GM21619 (cell line): ENCODE results near the gene XYLT2.
"Not testable (repeated sequence)": the region's sequence is repeated elsewhere in the genome, so short reads cannot be mapped to it uniquely, and the experiment has no call there.

Experiments used
- ATAC-seq: cut with Tn5 transposase; IDR thresholded peaks from one replicate; pipeline ENCODE4 v1.9.1; 2021; ENCODE audit not compliant: unreplicated experiment

The XYLT2 gene

DNA sequence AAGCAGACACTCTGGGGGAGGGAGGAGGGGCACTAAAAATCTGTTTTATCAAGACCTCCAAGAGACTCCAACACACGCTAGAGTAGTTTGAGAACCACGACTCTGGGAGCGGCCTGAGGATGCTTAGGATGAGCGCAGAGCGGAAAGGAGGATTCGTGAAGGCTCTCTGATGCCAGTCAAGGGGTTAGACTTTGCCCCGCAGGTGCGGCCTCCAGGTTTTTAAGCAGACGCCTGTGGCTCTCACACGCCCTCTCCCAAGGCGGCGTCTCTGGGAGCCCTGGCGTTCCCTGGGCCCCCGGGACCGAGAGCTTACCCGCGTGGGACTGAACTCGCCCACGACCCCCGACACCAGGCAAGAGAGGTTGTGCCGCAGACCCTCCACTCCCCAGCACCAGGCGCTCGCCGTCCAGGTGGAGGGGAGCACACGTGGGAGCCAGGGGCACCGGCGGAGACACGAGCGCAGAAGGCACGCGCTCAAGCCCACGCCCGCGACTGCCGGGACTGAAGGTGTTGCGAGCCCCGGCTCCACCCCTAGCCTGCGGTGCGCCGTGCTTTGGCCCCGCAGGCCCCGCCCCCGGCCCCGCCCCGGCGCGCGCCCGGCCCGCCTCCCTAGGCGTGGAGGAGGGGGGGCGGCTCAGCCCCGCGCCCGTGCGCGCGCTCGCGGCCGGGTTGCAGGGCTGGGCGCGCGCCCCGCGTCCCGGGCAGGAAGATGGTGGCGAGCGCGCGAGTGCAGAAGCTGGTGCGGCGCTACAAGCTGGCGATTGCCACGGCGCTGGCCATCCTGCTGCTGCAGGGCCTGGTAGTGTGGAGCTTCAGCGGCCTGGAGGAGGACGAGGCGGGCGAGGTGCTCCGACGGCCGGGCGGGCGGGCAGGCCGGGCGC is at the start of gene XYLT2:
Gene XYLT2, plus strand, starts transcription at position 695 of the 881 bp plus-strand sequence. Its CDS starts 15 bp downstream, at position 710.
- ATAC-seq: peak; percentile 66

DNA sequence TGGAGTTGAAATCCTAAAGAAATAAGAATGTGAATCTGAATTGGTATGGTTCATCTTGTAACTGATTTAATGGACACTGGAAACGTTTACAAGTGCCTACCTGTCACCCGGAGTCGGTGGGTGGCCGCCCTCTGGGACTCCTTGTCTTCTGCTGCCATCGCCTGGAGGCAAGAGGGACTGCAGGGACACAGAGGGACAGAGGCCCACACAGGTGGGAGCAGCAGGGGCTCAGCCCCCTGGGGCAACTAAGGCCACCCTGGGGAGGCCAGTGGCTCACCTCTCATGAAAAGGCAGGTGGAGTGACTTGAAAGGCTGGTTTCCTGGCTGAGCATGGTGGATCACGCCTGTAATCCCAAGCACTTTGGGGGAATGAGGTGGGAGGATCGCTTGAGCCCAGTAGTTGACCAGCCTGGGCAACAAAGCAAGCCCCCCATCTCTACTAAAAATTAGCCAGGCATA is 48.5 kb upstream of the XYLT2 start:
- ATAC-seq: peak; percentile 51

DNA sequence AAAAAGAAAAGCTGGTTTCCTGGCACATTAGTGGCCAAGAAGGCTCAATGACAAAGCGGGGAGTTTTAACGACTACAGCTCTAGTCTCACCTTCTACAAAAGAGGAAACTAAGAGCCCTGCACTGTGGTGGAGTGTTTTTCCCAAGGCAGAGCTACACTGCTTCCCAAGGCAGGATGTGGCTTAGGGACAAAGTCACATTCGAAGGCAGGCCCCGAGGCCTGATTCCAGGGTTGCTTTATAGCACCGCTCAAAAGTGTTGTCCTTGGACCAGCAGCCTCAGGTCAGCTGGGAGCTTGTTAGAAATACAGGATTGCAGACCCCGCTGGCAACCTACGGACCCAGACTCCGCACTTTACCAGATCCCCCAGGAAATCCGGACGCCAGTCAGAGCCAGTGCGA is 47.9 kb upstream of the XYLT2 start:
- ATAC-seq: no peak

DNA sequence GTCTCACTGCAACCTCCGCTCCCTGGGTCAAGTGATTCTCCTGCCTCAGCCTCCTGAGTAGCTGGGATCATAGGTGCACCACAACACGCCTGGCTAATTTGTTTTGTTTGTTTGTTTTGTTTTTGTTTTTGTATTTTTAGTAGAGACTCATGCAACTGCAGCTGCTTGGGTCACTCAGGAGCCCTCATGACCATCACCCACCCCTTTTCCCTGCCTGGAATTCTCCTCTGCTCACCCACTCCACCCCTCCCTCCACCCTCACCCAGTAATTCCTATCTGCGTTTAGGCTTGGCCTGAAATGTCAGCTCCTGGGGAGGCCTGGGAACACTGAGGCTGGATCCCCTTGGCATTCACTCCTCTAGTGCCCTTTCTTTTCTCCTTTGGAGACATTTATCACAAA is 46.1 kb upstream of the XYLT2 start:
- ATAC-seq: no peak

DNA sequence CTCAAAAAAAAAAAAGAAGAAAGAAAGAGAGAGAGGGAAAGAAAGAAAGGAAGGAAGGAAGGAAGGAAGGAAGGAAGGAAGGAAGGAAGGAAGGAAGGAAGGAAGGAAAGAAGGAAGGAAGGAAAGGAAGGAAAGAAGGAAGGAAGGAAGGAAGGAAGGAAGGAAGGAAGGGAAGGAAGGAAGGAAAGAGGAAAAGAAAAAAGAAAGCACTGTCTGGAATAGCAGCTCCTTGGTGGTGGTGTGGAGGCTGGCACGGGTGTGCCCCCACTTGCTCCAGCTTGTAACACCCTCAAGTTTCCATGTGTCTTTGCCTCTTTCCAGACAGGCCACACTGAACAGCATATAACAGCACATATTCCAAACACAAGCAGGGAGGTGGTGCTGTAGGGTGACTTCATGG is 45.1 kb upstream of the XYLT2 start:
- not testable (repeated sequence) for ATAC-seq

DNA sequence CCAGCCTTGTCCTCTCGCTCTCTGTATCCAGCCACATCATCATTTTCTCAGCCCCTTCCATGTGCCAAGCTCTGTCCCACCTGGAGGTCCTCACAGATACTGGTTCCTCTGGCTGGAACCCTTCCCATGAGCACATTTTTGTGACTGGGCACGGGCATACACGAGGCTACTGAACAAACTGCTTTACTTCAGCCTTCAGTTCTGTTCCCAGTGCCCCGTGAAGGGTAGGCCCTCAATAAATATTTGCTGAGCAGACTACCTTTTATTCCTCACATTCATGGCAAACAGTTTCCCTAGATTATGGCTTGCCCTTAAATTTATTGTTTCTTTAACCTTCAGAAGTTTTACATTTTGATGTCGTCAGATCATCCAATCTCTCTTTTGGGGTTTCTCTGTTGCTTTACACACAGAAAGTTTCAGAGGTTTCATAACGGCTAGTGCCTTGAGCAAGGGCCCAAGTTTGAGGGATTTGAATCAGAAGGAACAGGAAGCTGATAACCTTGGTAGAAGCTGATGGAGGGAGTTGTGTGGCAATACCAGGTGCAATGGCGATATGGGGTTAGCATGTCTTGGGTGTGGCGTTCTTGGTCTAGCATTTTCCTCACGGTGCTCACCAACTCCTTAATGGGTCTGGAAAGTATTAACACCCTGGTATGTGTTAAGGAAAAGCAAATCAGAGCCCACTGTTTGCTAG is 43.9 kb upstream of the XYLT2 start:
- ATAC-seq: no peak

DNA sequence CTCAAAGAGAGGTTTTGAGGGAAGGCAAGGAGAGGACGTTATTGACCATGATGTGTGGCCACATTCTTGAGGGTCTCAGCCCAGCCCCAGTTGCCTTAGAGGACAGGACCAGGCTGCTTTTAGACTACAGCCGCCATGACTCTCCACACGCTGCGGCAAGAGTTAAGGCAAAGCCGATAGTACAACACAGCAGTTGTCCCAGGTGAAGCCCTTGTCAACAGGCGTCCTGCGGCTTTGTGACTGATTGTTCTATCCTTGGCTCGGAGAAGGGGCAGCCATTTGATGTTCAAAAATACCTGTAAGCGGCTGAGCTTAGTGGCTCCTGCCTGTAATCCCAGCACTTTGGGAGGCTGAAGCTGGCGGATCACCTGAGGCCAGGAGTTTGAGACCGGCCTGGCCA is 42.9 kb upstream of the XYLT2 start:
- no peak for ATAC-seq

DNA sequence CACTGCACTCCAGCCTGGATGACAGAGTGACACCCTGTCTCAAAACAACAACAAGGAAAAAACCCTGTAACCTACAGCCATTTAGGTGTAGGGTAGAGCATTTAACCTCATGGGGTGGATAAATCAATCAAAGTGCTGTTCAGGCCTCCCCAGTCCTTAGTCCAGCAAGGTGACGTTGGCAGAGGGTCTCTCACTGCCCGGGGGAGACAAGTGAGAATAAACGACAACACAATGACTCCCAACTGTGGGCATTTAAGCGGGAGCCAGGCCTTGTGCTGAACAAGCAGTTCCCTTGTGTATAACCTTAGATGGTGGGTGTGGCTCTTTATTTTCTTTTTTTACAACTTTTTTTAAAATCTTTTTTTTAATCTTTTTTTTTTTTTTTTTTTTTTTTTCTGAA is 42.3 kb upstream of the XYLT2 start:
- no peak for ATAC-seq

DNA sequence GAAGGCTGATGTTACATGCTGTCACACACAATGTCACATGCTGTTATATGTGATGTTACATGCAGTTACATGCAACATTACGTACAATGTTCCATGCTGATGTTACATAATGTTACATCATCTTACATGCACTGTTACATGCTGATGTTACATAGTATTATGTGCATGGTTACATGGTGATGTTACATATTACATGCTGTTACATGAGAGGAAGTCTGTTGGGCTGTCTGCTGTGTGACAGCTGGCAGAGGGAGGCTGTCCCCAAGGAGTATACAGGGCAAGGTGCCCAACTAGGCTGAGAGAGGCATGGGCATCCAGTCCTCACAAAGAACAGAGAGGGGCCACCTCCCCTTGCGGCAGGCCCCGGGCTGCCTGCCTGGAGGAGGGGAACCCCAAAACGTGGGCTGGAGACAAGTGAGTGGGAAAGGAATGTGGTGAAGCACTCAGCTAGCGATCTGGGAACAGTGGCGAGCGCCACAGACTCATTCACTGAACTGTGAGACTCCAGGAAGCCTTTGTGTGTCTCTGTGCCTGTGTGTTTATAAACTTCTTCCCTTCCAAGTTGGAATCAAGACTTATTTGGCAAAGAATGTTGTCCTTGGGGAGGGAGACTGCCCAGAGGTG is 41.0 kb upstream of the XYLT2 start:
- no peak for ATAC-seq

DNA sequence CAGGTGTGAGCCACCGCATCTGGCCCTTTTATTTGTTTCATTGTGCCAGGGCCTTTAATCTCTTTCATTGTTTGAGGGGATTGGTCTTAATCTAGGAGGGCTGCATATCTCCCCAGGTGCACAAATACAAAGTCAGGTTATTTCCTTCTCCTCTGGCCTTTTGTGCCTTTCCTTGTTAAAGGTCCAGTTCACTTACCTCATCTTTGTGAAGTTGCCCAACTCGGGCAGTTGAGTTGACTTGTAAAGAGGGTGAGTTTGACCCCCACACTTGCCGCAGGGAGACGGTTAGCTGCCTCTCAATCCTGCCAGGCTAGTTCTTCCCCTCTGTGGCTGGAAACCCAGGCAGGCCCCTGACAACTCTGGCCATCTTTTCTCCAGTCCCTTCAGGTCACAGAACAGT is 38.3 kb upstream of the XYLT2 start:
- ATAC-seq: no peak

DNA sequence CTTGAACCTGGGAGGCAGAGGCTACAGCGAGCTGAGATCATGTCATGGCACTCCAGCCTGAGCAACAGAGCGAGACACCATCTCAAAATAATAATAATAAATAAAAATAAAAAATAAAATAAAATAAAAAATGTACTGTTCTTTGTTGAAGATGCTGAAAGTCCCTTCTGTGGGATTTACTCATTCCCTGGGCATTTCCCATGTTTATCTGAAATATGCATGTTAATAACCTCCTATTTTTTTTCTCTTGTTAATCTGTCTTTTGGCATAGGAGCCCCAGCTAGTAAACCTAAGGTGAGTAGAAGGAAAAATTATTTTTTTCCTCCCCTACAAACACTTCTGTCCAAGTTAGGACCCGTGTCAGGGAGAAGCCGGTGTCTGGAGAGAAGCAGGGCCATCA is 37.3 kb upstream of the XYLT2 start:
- no peak for ATAC-seq

DNA sequence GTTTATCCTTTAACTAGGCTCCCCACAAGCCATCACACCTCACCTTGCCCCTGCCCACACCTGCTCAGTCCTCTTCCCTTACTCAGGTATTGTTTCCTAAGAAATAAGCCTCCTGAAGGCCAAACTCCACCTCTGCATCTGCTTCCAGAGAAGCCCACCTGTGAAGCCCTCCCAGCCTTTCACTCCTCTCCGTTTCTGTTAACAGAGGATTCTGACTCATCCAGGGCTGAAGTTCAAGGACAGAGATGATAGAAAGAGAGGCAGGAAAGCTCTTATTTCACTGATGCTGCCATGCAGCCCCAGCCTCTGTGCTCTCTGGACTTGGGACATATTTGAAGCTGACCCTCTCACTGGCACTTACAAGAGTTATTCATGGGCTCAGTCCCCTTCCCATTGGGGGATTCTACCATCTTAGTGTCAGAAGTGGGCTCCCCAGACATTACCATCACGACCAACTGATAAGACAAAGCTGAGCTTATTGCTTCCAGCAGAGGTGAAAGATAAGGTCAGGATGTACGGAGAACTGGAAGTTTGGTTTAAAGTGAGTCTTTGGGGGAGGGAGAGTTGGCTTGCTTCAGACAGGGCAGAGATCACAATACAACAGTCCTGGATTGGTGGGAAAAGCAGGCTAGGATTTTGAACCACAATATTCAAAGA is 35.3 kb upstream of the XYLT2 start:
- ATAC-seq: no peak

DNA sequence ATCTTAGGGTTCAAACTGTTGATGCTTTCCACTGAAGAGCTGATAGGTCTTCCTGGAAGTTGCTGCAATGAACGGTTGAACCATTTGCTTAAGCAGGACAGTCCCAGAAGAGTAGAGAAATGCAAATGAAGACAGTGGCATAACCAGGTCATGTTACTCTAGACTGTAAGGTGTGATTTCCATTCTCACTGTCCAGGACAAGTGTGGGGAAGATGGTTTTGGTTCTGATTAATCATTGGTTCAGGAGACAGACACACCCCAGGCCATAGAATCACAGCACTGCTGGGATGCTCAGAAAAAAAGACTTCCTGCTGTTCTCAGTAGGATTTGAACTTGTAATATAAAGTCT is 34.8 kb upstream of the XYLT2 start:
- peak; percentile 76 for ATAC-seq

DNA sequence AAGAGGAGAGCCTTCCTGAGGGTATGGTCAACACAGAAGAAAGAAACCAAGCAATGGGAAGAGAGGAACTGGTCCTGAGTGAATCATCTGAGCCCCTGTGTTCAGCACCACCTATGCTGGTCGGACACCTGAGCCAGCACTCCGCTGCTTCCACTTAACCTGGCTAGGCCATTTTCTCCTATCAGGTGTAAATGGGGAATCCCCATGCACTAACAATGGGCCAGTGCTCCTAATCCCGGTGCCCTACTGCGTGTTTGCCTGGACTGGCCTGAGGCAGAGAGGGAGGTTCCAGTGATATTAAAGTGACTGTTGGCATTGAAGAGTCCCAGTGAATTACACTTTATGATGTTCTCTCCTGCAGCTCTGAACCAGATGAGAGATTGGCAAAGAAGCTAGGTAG is 34.4 kb upstream of the XYLT2 start:
- no peak for ATAC-seq

DNA sequence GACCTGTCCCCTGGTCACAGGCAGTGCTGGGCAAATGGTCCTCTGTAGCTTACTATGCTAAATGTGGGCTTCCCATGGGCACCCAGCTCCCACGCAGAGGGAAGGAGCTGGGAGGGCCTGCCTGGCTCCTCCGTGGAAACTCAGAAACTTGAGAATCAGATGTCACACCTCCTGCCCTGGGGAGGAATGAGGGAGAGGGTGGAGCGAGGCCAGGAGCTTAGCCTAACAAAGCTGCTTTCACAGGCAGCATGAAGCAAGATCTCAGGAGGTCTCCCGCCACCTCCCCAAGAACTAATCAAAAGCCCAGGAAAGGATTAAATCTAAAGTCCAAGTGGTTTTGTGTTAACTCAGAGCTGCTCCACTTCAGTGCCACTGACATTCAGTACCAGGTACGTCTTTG is 33.6 kb upstream of the XYLT2 start:
- ATAC-seq: no peak

DNA sequence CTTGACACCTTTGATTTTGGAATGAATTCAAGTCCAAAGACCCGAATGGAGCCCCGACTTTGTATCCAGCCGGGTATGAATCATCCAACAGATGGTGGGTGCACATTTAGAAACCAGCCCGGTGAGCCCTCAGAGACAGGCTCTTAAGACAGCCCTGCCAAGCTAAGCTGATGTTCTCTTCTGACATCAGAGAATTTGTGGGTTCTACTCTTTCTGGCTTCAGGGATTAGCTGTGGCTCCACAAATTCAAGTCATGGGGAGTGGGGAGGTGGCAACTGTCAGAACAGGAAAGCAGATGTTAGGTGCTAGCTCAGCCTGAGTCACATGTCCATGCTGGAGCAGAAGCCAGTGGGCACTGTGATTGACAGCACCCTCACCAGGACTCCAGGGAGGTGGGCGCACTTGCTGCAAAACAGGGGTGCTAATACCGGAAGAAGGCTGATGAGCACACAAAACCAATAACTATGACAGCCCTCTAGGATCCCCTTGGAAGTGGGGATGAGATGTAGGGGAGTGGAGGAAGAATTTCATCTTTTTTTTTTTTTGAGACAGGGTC is 31.4 kb upstream of the XYLT2 start:
- no peak for ATAC-seq

DNA sequence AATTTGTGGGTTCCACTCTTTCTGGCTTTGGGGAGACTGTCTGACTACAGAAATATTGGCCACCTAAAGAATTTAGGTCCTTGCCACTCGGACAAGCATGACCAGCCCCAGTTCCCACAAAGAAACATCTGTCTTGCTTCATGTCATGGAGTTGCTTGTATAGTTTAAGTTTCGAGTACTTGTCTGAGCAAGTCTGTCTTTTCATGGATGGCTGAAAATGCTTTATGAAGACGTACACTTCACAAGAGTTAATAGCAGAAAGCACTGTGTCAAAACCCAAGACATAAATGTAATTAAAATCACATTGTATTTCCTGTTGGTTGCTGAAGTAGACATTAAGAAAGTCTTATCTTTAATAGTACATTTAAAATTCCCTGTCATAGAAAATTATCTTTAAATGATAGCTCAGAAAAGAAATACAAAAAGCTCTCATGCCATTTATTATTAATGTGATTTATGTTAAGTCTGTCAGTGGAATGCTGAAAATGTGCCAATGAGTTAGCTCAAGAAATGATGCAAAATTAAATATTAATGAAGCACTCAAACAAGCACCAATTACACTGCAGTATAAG is 29.8 kb upstream of the XYLT2 start:
- ATAC-seq: no peak

DNA sequence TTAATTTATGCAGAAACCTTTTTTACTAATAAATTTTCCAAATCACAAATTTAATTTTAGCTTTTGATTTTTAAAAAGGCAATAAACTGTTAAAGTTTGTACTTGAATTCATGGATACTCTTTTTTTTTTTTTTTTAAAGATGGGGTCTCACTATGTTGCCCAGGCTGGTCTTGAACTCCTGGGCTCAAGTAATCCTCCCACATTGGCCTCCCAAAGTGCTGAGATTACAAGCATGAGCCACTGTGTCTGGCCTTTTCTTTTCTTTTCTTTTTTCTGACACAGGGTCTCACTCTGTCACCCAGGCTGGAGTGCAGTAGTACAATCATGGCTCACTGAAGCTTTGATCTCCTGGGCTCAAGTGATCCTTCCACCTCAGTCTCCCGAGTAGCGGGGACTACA is 29.3 kb upstream of the XYLT2 start:
- ATAC-seq: not testable (repeated sequence)

DNA sequence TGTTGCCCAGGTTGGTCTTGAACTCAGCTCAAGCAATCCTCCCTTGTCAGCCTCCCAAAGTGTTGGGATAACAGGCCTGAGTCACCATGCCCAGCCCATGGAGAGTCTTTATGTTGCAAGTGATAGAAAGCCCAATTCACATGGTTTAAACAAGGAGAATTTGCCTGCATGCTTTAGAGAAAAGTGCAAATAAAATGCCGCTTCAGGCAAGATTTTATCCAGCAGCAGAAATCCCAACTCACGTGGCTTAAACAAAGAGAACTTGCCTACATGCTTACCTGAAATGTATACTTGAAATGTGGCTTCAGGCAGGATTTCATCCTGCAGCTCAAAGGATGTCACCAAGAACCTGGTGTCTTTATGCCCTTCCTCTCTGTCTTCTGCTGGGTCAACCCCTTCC is 28.8 kb upstream of the XYLT2 start:
- no peak for ATAC-seq

DNA sequence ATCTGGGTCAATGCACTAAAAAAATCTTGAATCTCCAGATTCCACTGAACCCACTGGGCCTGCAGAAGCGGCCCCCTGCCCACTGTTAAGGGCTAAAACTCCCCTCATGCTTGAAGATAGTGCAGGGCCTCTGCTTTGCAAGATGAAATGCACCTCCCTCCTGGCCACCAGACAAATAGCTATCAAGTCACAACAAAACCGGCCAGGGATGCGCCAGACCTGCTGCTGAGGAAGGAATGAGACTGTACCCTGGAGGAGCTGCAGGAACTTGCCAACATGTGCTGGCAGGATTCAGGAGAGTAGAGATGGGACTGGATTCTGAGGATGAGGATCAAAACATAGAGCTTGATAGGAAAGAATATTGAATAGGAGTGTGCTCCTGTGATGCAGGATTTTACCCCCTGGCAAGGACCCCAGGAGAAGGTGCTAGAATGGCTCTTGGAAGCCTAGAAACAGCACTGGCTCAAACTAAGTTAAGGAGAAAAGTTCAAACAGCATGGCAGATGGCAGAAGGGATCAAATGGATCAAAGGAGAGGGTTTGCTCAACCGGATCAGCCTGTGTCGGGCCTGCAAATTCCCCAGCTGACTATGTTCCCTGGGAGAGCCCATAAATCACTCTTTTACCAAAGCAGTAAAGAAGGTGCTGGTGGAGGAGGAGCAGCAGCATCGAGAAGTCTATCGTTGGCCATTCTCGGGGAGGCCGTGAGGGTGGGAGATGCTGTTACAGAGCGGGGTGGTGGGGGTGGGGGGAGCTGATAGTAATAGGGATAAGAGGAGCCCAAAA is 27.2 kb upstream of the XYLT2 start:
- no peak for ATAC-seq
